ENCODE data around the gene RALGAPB. TPM values are rescaled to one million over a fixed set of nuclear protein-coding genes. Genes with fewer than 3 reads are reported as not detected.
A peak's percentile ranks its signal among the peaks of the same experiment; 100 is the strongest.

The RALGAPB gene
- total RNA-seq, 2 experiments from 2014 or later, result 30.4 to 31.9 TPM

- no peak for DNase-seq
- TF ChIP-seq, protein P1, sequence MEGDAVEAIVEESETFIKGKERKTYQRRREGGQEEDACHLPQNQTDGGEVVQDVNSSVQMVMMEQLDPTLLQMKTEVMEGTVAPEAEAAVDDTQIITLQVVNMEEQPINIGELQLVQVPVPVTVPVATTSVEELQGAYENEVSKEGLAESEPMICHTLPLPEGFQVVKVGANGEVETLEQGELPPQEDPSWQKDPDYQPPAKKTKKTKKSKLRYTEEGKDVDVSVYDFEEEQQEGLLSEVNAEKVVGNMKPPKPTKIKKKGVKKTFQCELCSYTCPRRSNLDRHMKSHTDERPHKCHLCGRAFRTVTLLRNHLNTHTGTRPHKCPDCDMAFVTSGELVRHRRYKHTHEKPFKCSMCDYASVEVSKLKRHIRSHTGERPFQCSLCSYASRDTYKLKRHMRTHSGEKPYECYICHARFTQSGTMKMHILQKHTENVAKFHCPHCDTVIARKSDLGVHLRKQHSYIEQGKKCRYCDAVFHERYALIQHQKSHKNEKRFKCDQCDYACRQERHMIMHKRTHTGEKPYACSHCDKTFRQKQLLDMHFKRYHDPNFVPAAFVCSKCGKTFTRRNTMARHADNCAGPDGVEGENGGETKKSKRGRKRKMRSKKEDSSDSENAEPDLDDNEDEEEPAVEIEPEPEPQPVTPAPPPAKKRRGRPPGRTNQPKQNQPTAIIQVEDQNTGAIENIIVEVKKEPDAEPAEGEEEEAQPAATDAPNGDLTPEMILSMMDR (IDR thresholded peaks at IDR 0.05), result no peak
- Mint-ChIP-seq H3K27me3 (no peaks in the 10 kb centered on the region), H3K36me3 (ENCODE audit: low read depth) (peaks cover 89% of the 10 kb centered on the region), H3K4me1 (ENCODE audit: low read depth) (no peaks in the 10 kb centered on the region), H3K9me3 (no peaks in the 10 kb centered on the region), H3K4me3 (no peak overlapping the region), H3K27ac (no peak overlapping the region)
- H3K27me3 ChIP-seq (ENCODE audit: control insufficient read depth in 1 of 2, insufficient read depth in 2 of 2, low read length in 2 of 2), result no peaks in the 10 kb centered on the region
- no peak overlapping the region for H3K4me3 ChIP-seq (ENCODE audit: low read length)
- H3K36me3 ChIP-seq (ENCODE audit: insufficient read depth, low read length), result peaks cover 80% of the 10 kb centered on the region
- ChIA-PET CTCF (no interaction called here), POLR2A (no interaction called here)
- intact Hi-C loops (cut with DNase I, micrococcal nuclease), result loop anchor here in 1 of 2 experiments (5.0 kb wide), 1 partner anchor 42 kb away; no protein-coding TSS in a partner anchor
- H3K27ac ChIP-seq (ENCODE audit: low read depth in 1 of 2, low read length in 2 of 2), result peak overlapping the region in 1 of 2 donors; percentile 1
- no peaks in the 10 kb centered on the region for H3K9me3 ChIP-seq (ENCODE audit: control insufficient read depth in 1 of 2, insufficient read depth in 1 of 2, low read length in 2 of 2)
- no peaks in the 10 kb centered on the region for H3K4me1 ChIP-seq (ENCODE audit: insufficient read depth, low read length)
- ATAC-seq (ENCODE audit: poor library complexity), result no peak
Measured at GRCh38 chr20:38564680-38565079, 92.0 kb downstream of the RALGAPB start.

- H3K4me1 ChIP-seq (ENCODE audit: insufficient read depth, low read length), result no peaks in the 10 kb centered on the region
- ATAC-seq (ENCODE audit: poor library complexity), result no peak
- no peak overlapping the region for H3K27ac ChIP-seq (ENCODE audit: low read depth in 1 of 2, low read length in 2 of 2)
- no peaks in the 10 kb centered on the region for H3K27me3 ChIP-seq (ENCODE audit: control insufficient read depth in 1 of 2, insufficient read depth in 2 of 2, low read length in 2 of 2)
- Mint-ChIP-seq H3K36me3 (ENCODE audit: low read depth) (peaks cover 90% of the 10 kb centered on the region), H3K4me3 (no peak overlapping the region), H3K27ac (no peak overlapping the region), H3K4me1 (ENCODE audit: low read depth) (no peaks in the 10 kb centered on the region), H3K27me3 (no peaks in the 10 kb centered on the region), H3K9me3 (no peaks in the 10 kb centered on the region)
- peaks cover 84% of the 10 kb centered on the region for H3K36me3 ChIP-seq (ENCODE audit: insufficient read depth, low read length)
- TF ChIP-seq, protein P1 (IDR thresholded peaks at IDR 0.05), result no peak
- CTCF ChIA-PET, result no interaction called here
- no peak for DNase-seq
- no peak overlapping the region for H3K4me3 ChIP-seq (ENCODE audit: low read length)
- H3K9me3 ChIP-seq (ENCODE audit: control insufficient read depth in 1 of 2, insufficient read depth in 1 of 2, low read length in 2 of 2), result no peaks in the 10 kb centered on the region
- intact Hi-C loops (cut with DNase I, micrococcal nuclease), result no loop called here
- POLR2A ChIA-PET, result no interaction called here
Measured at GRCh38 chr20:38566036-38566598, 93.5 kb downstream of the RALGAPB start.

DNA sequence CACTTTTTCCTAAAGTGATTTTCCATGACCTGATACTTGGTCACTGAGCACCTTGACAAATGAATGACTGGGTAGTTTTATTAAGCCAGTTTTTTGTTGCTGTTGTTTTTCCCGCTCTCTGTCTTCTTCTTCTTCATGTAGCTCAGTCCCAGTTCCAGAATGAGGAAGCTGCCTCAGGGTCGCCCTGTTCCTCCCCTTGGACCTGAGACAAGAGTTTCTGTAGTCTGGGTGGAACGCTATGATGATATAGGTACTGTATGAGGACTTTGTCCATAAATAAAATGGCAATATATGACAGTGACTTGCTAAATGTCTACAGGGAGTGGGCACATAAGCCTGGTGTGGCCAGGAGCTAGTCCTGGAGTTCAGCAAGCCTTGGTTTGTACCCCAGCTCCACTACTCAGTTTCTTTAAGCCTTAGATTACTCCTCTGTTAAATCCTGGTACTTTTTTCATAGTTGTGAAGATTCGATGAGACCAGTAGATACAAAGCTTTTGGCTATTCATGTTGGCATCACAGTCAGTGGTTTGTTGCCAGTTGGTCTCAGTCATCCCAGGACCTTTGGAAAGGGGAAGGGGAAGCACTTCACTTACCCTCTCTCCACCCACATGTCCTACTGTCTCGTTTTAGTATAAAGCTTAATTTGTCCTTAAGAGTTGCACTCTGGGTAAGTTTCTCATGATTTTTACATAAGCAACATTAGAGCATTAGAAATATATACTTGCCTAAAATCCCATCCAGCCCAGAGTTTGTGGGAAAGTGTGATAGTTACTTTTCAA, 97.3 kb downstream of the RALGAPB start:
- no peaks in the 10 kb centered on the region for H3K27me3 Mint-ChIP-seq
- no peak for DNase-seq
- POLR2A ChIA-PET, result interaction anchor here (0.9 kb wide), 1 partner anchor 50 kb away, joined by 3 read pairs; no protein-coding TSS in a partner anchor
- H3K9me3 Mint-ChIP-seq, result no peaks in the 10 kb centered on the region
- H3K27ac Mint-ChIP-seq, result no peak overlapping the region
- Histone ChIP-seq H3K27me3 (ENCODE audit: control insufficient read depth in 1 of 2, insufficient read depth in 2 of 2, low read length in 2 of 2) (no peaks in the 10 kb centered on the region), H3K36me3 (ENCODE audit: insufficient read depth, low read length) (peaks cover 83% of the 10 kb centered on the region), H3K4me1 (ENCODE audit: insufficient read depth, low read length) (no peaks in the 10 kb centered on the region), H3K4me3 (ENCODE audit: low read length) (no peak overlapping the region), H3K27ac (ENCODE audit: low read depth in 1 of 2, low read length in 2 of 2) (no peak overlapping the region), H3K9me3 (ENCODE audit: control insufficient read depth in 1 of 2, insufficient read depth in 1 of 2, low read length in 2 of 2) (no peaks in the 10 kb centered on the region)
- no peaks in the 10 kb centered on the region for H3K4me1 Mint-ChIP-seq (ENCODE audit: low read depth)
- TF ChIP-seq, protein P1 (IDR thresholded peaks at IDR 0.05), result no peak
- no peak for ATAC-seq (ENCODE audit: poor library complexity)
- intact Hi-C loops (cut with DNase I, micrococcal nuclease), result no loop called here
- CTCF ChIA-PET, result interaction anchor here (0.8 kb wide), 1 partner anchor 16 kb away, joined by 3 read pairs; no protein-coding TSS in a partner anchor
- H3K4me3 Mint-ChIP-seq, result no peak overlapping the region
- peaks cover 86% of the 10 kb centered on the region for H3K36me3 Mint-ChIP-seq (ENCODE audit: low read depth)

Data from CD4-positive, alpha-beta T cell (primary cell).